AG09309 (cell line): ENCODE data around the gene CBL.

Source experiments
- DNase-seq: peaks from one replicate; pipeline ENCODE4 v3.0.0-alpha.2; 2010; ENCODE audit warnings: low read depth
- H3K4me3 ChIP-seq: 2 replicates; pipeline ENCODE4 v1.5.1; 2011; ENCODE audit warnings: mild to moderate bottlenecking, low read depth, low read length, moderate library complexity; ENCODE audit not compliant: control insufficient read depth
- CTCF ChIP-seq: IDR thresholded peaks from 2 replicates; pipeline ENCODE4 v1.5.1; 2011; ENCODE audit warnings: mild to moderate bottlenecking, low read depth, low read length, inconsistent platforms; ENCODE audit not compliant: insufficient read depth, control insufficient read depth; ENCODE audit errors: missing control alignments

Gene CBL

GRCh38 chr11:119356349-119357031 lies 150.4 kb downstream of the CBL start:
- peak overlapping the region; percentile 56 for H3K4me3 ChIP-seq
- DNase-seq = no peak
- TF ChIP-seq CTCF = peak; percentile 78

GRCh38 chr11:119357074-119357473 lies 150.9 kb downstream of the CBL start:
- no peak for TF ChIP-seq CTCF
- DNase-seq = no peak
- H3K4me3 ChIP-seq = peak overlapping the region; percentile 56
